C4-2B (cell line): ENCODE measurements around the gene NHLRC2.
A peak's percentile ranks its signal among the peaks of the same experiment; 100 is the strongest.
"Not testable (repeated sequence)": the region's sequence is repeated elsewhere in the genome, so short reads cannot be mapped to it uniquely, and the experiment has no call there.

Experiments used
- H3K27ac ChIP-seq: fragments of 450-650 bp; 2 replicates; pipeline ENCODE4 v1.5.1; 2017
- CTCF ChIP-seq: fragments of 450-650 bp; conservative IDR thresholded peaks from 2 replicates; pipeline ENCODE4 v1.5.1; 2017; ENCODE audit warnings: mild to moderate bottlenecking
- ZFX ChIP-seq: fragments of 450-650 bp; IDR thresholded peaks from 2 replicates; pipeline ENCODE4 v1.6.1; 2017

NHLRC2 gene

GRCh38 chr10:113823389-113823788, 31.1 kb upstream of the NHLRC2 start:
- H3K27ac ChIP-seq = no peak overlapping the region
- TF ChIP-seq ZFX = no peak
- TF ChIP-seq CTCF = no peak

- TF ChIP-seq CTCF = no peak
- TF ChIP-seq ZFX = no peak
- peak overlapping the region; percentile 29; the same call in 1 of the 2 replicates for H3K27ac ChIP-seq
Measured at GRCh38 chr10:113825791-113826190, 28.7 kb upstream of the NHLRC2 start.

GRCh38 chr10:113828567-113828966, 25.9 kb upstream of the NHLRC2 start:
- H3K27ac ChIP-seq = not testable (repeated sequence)

GRCh38 chr10:113842171-113842570, 12.3 kb upstream of the NHLRC2 start:
- TF ChIP-seq ZFX (no peak), CTCF (no peak)
- H3K27ac ChIP-seq = no peak overlapping the region

GRCh38 chr10:113843972-113844485, 10.4 kb upstream of the NHLRC2 start:
- no peak overlapping the region for H3K27ac ChIP-seq
- TF ChIP-seq ZFX = no peak
- no peak for TF ChIP-seq CTCF

- no peak overlapping the region for H3K27ac ChIP-seq
- TF ChIP-seq CTCF = no peak
- no peak for TF ChIP-seq ZFX
Measured at GRCh38 chr10:113846036-113846435, 8.4 kb upstream of the NHLRC2 start.

- TF ChIP-seq ZFX (no peak), CTCF (no peak)
- no peak overlapping the region for H3K27ac ChIP-seq
Measured at GRCh38 chr10:113849140-113849803, 5.2 kb upstream of the NHLRC2 start.

GRCh38 chr10:113849946-113850345, 4.5 kb upstream of the NHLRC2 start:
- H3K27ac ChIP-seq = no peak overlapping the region

More at GRCh38 chr10:113849946-113850345, 4.5 kb upstream of the NHLRC2 start:
- no peak for TF ChIP-seq CTCF
- no peak for TF ChIP-seq ZFX
